ENCODE measurements around the gene SUPT7L. TPM values are rescaled to one million over a fixed set of nuclear protein-coding genes. Genes with fewer than 3 reads are reported as not detected.

Gene SUPT7L
- total and polyA plus RNA-seq, 2 of the 13 experiments (the other 11 are each of a cell fraction or from before 2014, with no cell fraction given) = 32.9 to 77.5 TPM

DNA sequence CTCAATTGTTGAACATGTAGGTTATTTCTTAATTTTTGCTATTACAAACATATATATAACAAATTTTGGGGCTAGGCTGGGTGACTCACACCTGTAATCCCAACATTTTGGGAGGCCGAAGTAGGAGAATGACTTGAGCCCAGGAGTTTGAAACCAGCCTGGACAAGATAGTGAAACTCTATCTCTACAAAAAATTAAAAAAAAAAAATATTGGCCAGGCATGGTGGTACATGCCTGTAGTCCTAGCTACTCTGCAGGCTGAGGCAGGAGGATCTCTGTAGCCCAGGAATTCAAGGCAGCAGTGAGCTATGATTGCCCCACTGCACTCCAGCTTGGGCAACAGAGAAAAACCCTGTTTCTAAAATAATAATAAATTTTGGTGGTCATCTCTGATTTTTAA is 23.8 kb upstream of the SUPT7L start:
- FAIRE-seq (no peak), ATAC-seq (no peak), DNase-seq (ENCODE audit: low spot score) (no peak)
- H4K20me1 ChIP-seq (ENCODE audit: insufficient read depth, low read length) = no peaks in the 10 kb centered on the region
- ChIA-PET POLR2A (no interaction called here), CTCF (ENCODE audit: low intra/inter-chr PET ratio, low total read pairs) (no interaction called here)
- peaks cover 9 to 49% of the 10 kb centered on the region in 2 experiments for H3K36me3 ChIP-seq (replicated peaks in 1 of 2; ENCODE audit: control insufficient read depth in 1 of 2, insufficient read depth in 2 of 2, low read length in 2 of 2)
- H3K4me1 ChIP-seq (ENCODE audit: insufficient read depth, low read length) = peaks cover 4% of the 10 kb centered on the region
- no peaks in the 10 kb centered on the region for H3K9me3 ChIP-seq (ENCODE audit: low read length)
- intact Hi-C loops (cut with micrococcal nuclease; ENCODE audit: unreplicated experiment) = no loop called here
- no peak overlapping the region for H3K4me2 ChIP-seq (ENCODE audit: low read depth, low read length)
- TF ChIP-seq SATB2 (CRISPR knock-in tag; IDR thresholded peaks at IDR 0.05) (no peak), TCF7 (IDR thresholded peaks at IDR 0.05; ENCODE audit: low read depth) (no peak), KDM3A (CRISPR knock-in tag; IDR thresholded peaks at IDR 0.05; ENCODE audit: low read depth) (no peak), TGIF2 (CRISPR knock-in tag; IDR thresholded peaks at IDR 0.05) (no peak), MEIS1 (CRISPR knock-in tag; IDR thresholded peaks at IDR 0.05; ENCODE audit: borderline replicate concordance) (no peak), ZNF850 (CRISPR knock-in tag; conservative IDR thresholded peaks at IDR 0.05) (no peak), TOE1 (CRISPR knock-in tag; IDR thresholded peaks at IDR 0.05) (no peak), TFAP4 (IDR thresholded peaks at IDR 0.05; ENCODE audit: borderline replicate concordance, low read depth) (no peak)
- TF ChIP-seq, protein P1, sequence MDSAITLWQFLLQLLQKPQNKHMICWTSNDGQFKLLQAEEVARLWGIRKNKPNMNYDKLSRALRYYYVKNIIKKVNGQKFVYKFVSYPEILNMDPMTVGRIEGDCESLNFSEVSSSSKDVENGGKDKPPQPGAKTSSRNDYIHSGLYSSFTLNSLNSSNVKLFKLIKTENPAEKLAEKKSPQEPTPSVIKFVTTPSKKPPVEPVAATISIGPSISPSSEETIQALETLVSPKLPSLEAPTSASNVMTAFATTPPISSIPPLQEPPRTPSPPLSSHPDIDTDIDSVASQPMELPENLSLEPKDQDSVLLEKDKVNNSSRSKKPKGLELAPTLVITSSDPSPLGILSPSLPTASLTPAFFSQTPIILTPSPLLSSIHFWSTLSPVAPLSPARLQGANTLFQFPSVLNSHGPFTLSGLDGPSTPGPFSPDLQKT (CRISPR knock-in tag; IDR thresholded peaks at IDR 0.05; ENCODE audit: borderline replicate concordance) = no peak
- TF ChIP-seq, protein P2, sequence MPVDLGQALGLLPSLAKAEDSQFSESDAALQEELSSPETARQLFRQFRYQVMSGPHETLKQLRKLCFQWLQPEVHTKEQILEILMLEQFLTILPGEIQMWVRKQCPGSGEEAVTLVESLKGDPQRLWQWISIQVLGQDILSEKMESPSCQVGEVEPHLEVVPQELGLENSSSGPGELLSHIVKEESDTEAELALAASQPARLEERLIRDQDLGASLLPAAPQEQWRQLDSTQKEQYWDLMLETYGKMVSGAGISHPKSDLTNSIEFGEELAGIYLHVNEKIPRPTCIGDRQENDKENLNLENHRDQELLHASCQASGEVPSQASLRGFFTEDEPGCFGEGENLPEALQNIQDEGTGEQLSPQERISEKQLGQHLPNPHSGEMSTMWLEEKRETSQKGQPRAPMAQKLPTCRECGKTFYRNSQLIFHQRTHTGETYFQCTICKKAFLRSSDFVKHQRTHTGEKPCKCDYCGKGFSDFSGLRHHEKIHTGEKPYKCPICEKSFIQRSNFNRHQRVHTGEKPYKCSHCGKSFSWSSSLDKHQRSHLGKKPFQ (CRISPR knock-in tag; IDR thresholded peaks at IDR 0.05; ENCODE audit: insufficient replicate concordance) = no peak
- no peak overlapping the region for H3K27ac ChIP-seq (ENCODE audit: extremely low read length, insufficient read depth, low read length)
- no peaks in the 10 kb centered on the region for H3K27me3 ChIP-seq (ENCODE audit: control insufficient read depth in 1 of 2, insufficient read depth in 2 of 2, low read length in 2 of 2)
- H3K9ac ChIP-seq (ENCODE audit: insufficient read depth, low read depth, low read length) = no peak overlapping the region
- no peak overlapping the region for H2AFZ ChIP-seq (ENCODE audit: low read length)
- in situ Hi-C loops (cut with HindIII; ENCODE audit: extremely low pct_ligation_motif_present, low pct_unique_long_range_greater_than_20kb) = no loop called here
- no peak overlapping the region for H3K4me3 ChIP-seq (replicated peaks in 1 of 3; ENCODE audit: insufficient read depth in 1 of 3, low read depth in 2 of 3, low read length in 3 of 3)
- no peaks in the 10 kb centered on the region for H3K79me2 ChIP-seq (ENCODE audit: insufficient read depth, low read length)
- BruUV-seq (replicated peaks) = no TSS peak
- 100% methylated on average over 1 of the region's 1 CpG for WGBS (ENCODE audit: low lambda C conversion rate)
